PC-3 (cell line): ENCODE measurements around the gene FBLN5.

Experiments
- CTCF ChIP-seq: fragments of 300-600 bp; sonication (generic); conservative IDR thresholded peaks from 2 replicates; pipeline ENCODE4 v1.5.1; 2017; ENCODE audit warnings: antibody characterized with exemption, low read depth, mild to moderate bottlenecking, low read length
- EZH2 ChIP-seq: fragments of 300-600 bp; sonication (generic); IDR thresholded peaks from one replicate; pipeline ENCODE4 v1.6.1; 2017; ENCODE audit warnings: antibody characterized with exemption, mild to moderate bottlenecking, low read length; ENCODE audit not compliant: unreplicated experiment
- EZH2phosphoT487 ChIP-seq: fragments of 300-600 bp; sonication (generic); IDR thresholded peaks from 2 replicates; pipeline ENCODE4 v1.6.1; 2018; ENCODE audit warnings: mild to moderate bottlenecking, antibody characterized with exemption, low read length, borderline replicate concordance

- TF ChIP-seq CTCF (no peak), EZH2phosphoT487 (no peak), EZH2 (no peak)
Observed at GRCh38 chr14:91877376-91877915, 70.0 kb downstream of the FBLN5 start.
